GM12801 (cell line): Measurements from ENCODE around the gene IFFO2.

Experiments
- TF ChIP-seq, protein P1 (sequence below): IDR thresholded peaks from one replicate; pipeline ENCODE4 v1.5.1; 2011; ENCODE audit warnings: control low read depth; ENCODE audit not compliant: insufficient read length; ENCODE audit errors: extremely low read depth

Gene IFFO2

GRCh38 chr1:18866314-18866713 lies 90.2 kb downstream of the IFFO2 start:
- TF ChIP-seq, protein P1, sequence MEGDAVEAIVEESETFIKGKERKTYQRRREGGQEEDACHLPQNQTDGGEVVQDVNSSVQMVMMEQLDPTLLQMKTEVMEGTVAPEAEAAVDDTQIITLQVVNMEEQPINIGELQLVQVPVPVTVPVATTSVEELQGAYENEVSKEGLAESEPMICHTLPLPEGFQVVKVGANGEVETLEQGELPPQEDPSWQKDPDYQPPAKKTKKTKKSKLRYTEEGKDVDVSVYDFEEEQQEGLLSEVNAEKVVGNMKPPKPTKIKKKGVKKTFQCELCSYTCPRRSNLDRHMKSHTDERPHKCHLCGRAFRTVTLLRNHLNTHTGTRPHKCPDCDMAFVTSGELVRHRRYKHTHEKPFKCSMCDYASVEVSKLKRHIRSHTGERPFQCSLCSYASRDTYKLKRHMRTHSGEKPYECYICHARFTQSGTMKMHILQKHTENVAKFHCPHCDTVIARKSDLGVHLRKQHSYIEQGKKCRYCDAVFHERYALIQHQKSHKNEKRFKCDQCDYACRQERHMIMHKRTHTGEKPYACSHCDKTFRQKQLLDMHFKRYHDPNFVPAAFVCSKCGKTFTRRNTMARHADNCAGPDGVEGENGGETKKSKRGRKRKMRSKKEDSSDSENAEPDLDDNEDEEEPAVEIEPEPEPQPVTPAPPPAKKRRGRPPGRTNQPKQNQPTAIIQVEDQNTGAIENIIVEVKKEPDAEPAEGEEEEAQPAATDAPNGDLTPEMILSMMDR = no peak

DNA sequence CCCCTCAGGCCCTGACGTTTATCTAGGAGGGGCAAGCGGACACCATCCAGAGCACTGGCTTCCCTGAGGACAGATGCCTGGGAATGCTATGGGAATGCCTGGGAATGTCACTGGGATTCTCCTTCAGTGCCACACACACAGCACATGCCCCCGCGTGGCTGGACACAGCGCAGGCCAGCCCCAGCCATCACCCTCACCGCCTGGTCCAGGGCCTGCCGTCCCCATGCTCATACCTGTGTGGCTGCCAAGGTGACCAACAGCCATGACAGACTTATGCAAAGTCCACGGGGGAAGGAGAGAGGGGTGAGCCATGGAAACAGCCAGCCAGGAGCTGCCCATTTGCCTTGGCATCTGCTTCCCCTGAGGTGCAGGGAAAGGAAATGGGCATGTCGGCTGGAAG lies 91.3 kb downstream of the IFFO2 start:
- TF ChIP-seq, protein P1 = no peak

DNA sequence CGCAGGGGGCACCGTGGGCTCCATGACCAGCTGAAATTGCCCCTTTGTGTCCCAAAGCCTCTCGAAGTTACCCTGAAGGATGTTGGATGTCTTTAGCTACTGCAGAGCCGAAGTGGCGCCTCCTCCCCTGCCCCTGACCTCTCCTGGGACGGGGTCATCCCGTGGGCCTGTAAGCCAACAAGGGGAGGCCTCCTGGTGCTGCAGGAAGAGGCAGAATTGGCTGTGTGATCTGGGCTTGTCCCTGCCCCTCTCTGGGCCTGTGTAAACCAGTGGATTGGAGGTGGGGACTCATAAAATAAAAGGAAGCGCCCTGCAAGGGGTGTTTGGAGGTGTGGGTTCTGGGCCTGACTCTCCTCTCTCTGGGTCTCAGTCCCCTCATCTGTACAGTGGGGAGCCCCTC lies 94.9 kb downstream of the IFFO2 start:
- TF ChIP-seq, protein P1 = no peak

DNA sequence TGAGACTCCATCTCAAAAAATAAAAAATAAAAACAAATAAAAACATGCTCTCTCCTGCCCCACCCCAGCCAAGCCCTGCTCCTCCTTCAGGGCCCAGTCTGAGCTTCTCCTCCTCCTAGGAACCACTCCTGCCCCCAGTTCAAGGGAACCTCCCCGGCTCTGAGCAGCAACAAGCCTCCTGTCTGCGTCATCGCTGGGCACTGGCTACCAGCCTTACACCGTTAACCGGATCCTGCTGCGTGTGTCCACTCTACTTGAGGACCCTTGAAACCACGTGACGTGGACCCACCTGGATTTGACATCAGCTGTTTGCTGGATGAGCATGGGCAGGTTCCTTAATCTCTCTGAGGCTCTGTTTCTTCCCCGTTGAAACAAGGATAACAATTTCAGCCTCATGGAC lies 95.4 kb downstream of the IFFO2 start:
- TF ChIP-seq, protein P1 = no peak

- TF ChIP-seq, protein P1 = no peak
Measured at GRCh38 chr1:18859560-18859959, 96.9 kb downstream of the IFFO2 start, which contains the start of gene TAS1R2. TAS1R2 (minus strand) TSS chr1:18859660; CDS start chr1:18859660, 0 bp downstream.

GRCh38 chr1:18858070-18858688 lies 98.3 kb downstream of the IFFO2 start:
- TF ChIP-seq, protein P1 = no peak

- TF ChIP-seq, protein P1 = no peak
Measured at GRCh38 chr1:18856435-18856834, 100.0 kb downstream of the IFFO2 start.

GRCh38 chr1:18855573-18855972 lies 100.9 kb downstream of the IFFO2 start:
- TF ChIP-seq, protein P1 = no peak
